Iris pigment epithelial cell (primary cell): Measurements from ENCODE around the gene EVA1A.
"Not testable (repeated sequence)": the region's sequence is repeated elsewhere in the genome, so short reads cannot be mapped to it uniquely, and the experiment has no call there.

Experiments used
- DNase-seq: peaks from one replicate; pipeline ENCODE4 v3.0.0-alpha.2; 2011; ENCODE audit warnings: low read depth

EVA1A gene

DNA sequence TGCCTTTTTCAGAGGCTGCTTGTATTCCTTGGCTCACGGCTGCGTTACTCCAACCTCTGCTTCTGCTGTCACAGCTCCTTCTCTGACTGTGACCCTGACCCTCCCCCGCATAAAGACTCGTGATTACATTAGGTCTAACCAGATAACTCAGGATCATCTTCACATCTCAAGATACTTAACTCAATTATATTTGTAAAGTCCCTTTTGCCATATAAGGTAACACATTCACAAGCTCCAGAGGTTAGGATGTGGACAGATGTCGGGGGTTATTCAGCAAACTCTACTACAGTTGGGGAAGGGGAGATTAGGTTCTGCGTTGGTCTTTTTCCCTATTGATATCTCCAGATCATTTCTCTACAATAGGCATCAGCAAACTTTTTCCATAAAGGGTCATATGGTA, 76.9 kb downstream of the EVA1A start:
- no peak for DNase-seq

DNA sequence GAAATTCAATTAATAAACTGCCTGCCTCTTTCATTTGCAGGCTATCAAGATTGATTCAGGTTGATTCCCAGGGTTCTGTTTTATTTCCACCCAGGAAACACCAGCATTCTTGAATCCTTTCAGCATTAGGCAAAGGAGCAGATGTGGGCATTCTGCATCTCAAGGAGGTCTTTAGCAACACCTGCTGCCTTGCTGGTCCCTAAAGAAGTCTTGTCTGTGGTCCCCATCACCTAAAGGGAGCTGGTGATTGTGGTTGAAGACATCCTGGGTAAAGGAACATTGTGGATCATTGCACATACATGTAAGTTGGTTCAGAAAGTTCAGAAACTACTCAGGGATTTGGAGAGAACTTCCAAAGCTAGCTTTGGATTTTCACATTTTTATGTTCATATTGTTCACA, 78.3 kb downstream of the EVA1A start:
- no peak for DNase-seq

DNA sequence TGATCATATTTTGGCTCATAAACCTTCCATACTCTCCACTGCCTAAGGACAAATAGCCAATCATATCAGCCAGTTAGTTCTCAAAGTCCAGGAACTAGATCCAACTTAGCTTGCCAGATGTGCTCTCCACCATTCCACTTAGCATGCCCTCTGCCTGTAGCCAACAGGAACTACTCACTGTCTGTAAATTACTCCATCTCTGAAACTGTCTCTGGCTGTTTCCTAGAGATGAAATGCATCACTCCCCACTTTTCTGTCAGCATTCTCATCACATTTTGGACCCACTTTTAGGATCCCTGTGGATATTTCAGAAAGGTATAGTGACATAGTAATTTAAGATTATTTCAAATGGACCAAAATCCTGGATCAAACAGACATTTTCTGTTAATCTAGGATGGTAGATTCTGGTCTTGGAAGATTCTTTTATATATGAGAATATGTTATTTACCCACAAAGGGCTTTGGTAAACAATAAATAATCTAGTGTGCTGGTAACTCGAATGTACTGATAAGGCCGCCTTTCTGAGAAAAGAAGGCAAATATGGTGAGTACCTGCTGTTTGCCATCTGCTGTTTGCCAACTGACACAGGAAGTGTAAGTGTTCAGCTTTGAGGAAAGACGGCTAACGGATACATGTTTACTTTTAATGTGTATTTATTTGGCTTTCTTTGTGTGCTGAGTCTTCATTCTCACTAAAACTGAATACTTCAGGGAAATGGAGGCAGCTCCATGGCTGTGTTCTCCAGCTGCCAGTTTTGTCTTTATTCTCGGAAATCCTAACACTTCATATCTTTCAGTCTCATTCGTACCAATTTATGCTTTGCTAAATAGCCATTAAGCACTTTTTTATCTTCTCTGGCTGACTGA, 79.5 kb downstream of the EVA1A start:
- peak; percentile 33 for DNase-seq

DNA sequence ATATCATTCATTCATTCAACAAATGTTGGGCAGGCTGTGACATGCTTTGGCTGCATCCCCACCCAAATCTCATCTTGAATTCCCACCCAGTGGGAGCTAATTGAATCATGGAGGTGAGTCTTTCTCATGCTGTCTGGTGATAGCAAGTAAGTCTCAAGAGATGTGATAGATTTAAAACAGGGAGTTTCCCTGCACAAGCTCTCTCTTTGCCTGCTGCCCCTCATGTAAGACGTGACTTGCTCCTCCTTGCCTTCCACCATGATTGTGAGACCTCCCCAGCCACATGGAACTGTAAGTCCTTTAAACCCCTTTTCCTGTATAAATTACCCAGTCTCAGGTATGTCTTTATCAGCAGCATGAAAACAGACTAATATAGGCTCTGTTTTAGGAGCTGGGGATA, 83.0 kb downstream of the EVA1A start:
- DNase-seq: not testable (repeated sequence)

DNA sequence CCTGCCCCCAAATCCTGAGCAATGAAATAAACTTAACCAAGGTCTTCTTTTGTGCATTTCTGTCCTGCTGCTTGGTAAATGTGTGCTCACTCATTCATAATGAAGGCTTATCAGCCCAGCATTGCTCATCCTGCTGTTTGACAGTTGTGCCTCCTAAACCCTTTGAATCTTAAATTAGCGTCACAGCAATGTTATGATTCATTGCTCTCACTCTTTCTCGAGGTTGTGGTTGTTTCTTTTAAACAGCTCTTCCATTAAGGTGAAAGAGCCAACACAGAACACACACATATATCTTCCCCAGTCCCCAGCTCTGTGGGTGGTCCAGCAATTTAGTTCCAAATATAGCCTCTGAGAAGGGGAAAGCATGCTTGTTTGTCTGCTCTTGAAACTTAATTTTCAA, 84.0 kb downstream of the EVA1A start:
- peak; percentile 77 for DNase-seq

DNA sequence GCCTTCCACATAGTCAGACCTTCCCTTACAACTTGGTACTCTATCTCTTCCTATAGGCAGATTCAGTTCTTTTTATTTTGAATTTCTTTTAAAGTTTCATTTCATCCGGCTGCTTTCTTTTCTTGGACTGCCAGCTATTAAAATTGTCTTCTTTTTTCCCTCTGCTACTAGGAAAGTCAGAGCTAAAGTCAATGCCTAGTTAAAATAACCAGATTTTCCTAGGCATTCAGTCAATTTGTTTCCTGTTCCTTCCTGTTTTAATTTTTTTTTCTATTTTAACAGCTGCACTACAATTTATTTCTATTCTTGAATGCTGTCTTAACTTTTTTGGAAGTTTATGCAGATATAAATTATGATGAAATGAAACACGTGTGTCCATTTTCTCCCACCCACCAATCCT, 84.8 kb downstream of the EVA1A start:
- no peak for DNase-seq

DNA sequence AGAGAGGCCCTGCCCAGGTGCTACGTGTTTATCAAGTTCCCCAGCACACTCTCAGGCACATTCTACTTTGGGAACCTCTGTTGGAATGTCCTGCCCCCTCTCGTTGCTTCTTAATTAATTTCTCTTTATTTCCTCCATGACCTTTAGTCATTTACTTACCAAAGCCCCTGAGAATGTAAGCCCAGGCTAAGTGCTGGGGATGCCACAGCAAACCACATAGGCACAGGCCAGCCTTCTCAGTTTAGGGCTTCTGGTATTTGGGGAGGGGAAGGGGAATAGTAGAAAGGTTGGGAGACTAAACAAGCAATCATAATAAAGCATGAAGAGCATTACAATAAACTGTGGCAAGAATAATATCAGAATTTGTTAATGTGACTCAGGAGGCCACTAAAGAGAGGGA, 85.7 kb downstream of the EVA1A start:
- no peak for DNase-seq

DNA sequence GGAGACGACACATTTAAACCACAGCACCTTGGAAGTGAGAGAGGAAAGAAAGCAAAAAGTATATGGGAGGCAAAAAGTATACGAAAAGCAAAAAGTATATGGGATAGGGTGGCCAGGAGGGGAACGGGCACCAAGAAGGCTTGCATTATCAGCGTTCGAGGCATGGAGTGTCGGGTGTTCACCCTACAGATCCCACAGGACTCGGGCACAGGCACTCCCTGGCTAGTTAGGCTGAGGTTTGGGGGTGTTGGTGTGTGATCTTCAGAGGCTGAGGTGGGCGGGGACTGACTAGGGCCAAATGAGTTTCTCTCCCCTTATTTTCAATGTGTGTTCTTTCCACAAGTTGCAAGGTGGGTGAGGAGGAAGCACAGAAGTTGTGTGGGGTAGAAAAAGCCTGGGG, 86.6 kb downstream of the EVA1A start:
- DNase-seq: no peak

DNA sequence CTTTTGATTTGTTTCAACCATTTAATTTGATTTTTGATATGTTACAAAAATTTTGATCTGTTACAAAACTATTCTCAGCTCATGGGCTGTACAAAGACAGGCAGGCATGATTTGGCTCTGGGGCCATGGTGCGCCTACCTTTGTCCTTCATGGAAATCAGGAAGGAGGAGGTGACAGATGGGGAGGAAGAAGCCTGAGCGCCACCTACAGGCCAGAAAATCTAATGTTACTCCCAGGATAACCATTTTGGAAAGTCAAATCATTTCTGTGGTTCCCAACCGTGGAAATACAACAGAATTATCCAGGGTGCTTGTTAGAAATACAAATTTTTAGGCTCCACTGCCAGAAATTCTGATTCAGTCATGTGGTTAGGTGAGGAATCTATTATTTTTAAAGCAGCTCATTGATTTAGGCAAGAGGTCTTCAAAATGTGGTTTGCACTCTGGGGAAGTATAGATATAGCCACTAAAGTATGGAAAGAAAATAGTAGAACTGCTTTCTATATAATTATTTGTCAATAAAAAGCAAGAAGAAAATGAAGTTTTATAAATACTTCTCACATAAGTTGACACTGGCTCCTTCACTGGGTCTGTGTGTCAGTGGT, 93.9 kb downstream of the EVA1A start:
- DNase-seq: peak; percentile 18

DNA sequence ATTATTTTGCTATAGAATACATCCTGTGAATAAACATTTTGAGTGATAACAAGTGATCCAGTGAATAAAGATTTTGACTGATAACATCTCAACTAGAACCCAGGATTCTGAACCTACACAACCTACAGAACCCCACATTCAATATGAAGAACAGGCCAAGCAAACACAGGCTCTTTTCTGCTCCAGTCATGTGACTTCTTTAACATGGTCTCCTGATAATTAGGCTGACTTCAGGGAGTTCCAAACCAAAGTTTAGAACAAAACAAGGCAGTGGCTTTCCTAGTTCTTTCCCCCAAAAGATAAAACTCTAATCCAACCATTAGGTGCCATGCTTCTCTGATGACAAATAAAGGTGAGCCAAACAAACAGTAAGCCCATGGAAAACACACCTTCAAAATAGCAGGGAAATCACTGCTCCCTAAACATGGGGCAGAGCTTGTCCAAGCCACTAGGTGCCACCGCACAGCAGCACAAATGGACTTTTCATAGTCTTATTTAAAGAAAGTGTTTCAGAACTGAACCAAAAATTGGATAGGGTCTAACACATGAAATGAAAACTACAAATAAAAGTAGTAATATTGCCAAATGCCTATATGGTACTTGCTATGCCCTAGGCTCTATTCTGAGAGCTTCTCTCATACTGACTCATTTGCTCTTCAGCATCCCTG, 95.3 kb downstream of the EVA1A start:
- peak; percentile 47 for DNase-seq

DNA sequence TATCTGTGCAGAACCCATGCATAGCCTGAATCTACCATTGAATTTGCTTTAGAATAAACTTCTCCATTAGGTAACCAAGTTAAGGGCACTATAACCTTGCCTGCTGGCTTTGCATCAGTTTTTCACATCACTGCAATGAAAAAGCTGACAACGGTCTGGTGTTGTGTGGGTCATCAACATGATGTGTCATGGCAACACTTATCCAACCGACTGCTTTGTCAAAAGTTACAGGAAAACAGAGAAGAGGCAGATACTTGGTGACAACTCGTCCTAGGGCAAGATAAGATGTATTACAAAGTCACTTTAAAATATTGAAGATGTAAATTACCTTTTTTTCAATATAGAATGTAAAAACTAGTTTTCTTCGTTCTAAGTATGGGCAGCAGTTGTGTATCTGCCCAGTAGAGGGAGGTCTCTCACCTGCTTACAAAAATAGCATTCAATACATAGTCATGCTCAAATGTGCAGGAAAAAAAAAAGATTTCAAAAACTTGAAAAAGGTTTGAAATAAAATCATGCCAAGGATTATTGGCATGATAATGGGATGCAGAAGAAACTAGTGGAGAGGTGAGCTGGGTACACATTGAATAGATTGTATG, 96.3 kb downstream of the EVA1A start:
- peak; percentile 45 for DNase-seq

DNA sequence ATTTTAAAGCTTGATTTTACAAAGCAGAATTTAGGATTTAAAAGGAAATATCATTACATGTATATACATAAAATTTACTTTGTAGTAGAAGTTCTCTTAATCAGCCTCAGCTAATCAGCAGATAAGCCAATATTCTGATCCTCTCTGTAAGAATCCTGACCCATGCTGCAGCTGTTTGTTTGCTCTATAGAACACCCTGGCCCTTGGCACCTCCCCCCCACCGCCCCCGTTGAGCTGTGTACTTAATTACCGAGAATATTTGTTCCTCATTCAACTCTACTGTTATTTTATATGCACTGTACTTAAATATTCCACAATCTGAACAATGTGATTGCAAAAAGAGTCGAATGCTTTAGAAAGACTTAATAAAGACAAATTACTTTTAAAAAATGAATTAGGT, 98.0 kb downstream of the EVA1A start:
- DNase-seq: no peak

DNA sequence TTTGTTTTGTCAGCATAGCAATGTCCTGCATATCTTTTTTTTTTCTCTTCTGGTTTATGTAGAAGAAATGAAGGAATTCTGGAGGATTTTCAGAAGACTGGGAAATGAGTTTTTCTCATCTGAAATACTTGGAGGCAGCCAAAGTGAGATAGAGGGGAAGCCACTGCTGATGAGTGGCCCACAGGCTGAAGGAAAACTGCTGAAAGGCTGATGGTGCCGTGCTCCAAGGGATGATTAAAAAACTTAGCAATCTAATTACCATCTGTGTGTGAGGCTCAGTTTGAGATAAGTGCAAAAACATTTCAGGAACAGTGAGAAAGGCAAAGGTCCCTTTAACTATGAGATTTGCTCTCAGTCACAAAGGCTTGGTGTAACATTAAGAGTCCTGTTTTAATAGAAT, 98.5 kb downstream of the EVA1A start:
- DNase-seq: no peak

DNA sequence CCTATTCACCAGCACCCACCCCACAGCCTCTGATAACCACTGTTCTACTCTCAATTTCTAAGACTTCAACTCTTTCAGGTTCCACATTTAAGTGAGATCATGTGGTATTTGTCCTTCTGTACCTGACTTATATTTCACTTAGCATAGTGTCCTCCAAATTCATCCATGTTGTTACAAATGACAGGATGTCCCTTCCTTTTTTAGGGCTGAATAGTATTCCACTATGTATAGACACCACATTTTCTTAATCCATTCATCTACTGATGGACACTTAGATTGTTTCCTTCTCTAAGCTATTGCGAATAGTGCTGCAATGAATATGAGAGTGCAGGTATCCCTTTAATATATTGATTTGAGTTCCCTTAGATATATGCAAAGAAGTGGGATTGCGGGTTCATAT, 100.1 kb downstream of the EVA1A start:
- DNase-seq: no peak

DNA sequence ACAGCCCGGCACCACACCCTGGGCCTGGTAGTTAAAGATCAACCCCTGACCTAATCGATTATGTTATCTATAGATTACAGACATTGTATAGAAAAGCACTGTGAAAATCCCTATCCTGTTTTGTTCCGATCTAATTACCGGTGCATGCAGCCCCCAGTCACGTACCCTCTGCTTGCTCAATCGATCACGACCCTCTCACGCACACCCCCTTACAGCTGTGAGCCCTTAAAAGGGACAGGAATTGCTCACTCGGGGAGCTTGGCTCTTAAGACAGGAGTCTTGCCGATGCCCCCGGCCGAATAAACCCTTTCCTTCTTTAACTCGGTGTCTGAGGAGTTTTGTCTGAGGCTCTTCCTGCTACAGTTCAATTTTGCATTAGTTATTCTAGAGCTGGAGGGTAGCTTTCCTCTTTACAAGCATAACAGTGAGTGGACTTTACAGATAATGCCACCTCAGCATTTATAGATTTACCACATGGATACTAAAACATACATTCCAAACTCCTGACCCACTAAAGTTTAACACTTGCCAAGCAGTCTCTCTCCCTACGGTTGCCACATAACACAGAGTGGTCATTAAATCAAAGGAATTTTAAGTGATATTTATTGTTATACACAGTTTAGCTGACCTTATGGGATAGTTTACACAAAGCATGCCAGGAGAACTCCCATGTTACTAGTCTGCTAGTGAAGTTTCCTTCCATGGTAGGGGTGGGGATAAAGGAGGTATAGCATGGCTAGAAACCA, 101.0 kb downstream of the EVA1A start:
- peak; percentile 69 for DNase-seq

DNA sequence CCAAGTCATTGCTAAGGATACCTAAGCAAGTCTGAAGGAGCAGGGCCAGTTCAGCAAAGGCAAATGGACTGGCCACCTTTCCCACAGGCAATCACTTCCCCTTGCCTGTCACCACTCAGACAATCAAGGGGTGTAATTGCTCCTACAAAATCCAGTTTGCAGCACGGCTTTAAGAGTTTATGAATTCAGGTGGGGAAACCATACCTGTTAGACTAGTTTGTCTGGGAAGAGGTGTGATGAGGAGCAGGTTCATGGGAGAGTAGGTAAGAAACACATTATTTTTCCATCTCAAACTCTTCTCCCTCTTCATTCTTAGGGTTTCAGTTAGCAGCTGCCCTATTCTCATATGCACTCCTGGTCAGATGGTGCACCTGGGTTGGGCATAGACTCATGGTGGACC, 102.5 kb downstream of the EVA1A start:
- no peak for DNase-seq

DNA sequence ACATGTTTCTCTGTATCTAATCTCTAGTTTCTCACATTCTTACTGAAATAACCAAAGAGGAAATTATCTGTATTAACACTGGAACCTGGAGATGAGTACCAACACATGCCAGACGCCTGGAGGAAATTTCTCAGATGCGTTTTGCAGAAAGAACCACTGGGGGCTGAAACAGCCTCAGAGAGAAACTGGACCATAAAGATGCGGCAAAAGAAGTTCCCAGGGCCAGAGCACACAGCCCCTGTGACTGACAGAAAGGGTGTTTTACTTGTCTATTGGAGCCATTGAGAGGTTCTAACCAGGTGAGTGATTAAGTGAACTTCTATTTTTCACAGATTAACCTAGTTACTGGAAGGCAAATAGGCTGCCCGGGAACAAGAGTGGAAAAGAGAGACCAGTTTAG, 103.9 kb downstream of the EVA1A start:
- DNase-seq: no peak

DNA sequence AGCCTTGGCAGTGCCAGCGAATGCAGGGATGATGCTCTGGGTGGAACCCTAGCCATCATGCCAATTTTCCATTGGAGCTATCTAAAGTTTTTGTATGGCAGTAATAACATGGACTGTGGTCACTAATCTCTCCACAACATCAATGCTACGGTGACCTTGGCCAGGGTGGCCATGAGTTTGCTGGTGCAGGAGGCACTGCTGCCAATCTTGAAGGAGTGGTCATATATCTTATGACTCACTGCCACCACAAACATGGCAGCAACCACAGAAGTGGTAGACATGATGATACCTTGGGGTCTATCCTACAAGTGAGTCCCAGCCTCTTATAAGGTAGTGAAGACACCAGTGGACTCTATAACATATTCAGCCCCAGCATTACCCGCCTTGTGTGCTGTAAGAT, 104.6 kb downstream of the EVA1A start:
- DNase-seq: no peak

DNA sequence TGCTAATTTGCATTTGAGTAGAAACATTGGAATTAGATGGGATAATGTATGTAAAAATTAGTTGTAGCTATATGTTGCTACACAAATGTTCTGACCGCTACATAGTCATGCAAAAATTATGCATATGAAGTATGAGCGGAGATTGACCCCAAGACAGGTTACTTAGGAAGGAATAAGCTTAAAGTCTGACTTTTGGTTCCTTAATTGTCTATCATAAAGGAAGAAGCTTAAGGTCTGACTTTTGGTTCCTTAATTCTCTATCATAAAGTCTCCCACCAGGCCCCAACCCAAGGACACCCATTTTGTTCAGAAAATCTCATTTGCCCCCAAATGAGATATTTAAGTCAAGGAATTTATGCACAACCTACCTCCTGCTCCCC, 106.5 kb downstream of the EVA1A start:
- no peak for DNase-seq

DNA sequence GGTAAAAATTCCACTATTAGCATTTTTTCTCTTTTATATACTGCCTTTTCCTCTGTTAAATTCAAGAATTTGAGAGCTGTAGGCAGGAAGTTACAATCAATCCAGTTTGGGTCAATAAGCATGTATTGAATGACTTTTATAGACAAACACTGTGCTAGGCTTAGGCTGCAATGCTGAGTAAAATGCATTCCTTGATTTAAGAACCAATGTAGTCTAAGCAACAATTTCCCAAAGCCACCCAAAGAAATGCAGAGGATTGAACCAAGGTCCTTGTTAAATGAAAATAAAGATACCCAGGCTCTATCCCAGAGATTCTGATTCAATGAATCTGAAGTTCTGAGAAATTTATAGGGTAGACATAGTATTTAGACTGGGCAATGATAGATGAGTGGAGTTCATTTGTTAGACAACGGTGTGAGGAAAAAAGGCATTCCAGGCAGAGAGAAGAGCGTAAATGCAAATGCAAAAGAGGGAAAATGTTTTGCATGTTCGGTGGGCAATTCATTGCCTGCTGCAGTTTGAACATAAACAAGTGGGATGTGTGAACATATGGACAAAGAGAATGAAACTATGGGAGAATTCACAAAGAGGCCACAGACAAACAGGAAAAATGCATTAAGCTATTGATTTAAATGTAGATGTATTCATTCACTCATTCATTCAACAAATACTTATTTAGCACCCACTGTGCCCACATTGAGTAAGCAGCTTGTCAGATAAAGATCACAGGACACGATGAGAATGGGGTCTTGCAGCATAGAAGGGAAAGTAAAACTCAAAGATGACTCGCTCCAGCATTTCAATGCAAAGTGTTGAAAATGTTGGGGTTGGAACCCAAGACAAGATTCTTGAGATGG, 107.1 kb downstream of the EVA1A start:
- no peak for DNase-seq

DNA sequence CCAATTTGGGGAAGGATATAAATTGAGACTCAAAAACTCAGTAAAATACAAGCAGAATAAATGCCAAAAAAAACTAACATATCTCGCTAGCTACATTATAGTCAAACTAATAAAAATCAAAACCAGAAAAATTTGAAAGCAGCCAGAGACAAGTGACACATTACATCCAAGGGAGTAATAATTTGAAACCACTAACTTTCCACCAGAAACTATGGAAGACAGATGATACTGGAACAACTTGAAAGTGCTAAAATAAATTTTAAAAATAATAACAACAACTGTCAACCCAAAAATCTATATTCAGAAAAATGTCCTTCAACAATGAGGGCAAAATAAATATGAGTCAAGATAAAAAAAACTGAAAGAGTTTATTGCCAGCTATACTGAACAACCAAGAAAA, 110.7 kb downstream of the EVA1A start:
- no peak for DNase-seq
